ENCODE measurements around the gene CKMT2. TPM values are rescaled to one million over a fixed set of nuclear protein-coding genes. Genes with fewer than 3 reads are reported as not detected.

CKMT2 gene
- total and polyA plus RNA-seq, 9 donors, result 6.2 to 28.3 (median 12.6) TPM

DNA sequence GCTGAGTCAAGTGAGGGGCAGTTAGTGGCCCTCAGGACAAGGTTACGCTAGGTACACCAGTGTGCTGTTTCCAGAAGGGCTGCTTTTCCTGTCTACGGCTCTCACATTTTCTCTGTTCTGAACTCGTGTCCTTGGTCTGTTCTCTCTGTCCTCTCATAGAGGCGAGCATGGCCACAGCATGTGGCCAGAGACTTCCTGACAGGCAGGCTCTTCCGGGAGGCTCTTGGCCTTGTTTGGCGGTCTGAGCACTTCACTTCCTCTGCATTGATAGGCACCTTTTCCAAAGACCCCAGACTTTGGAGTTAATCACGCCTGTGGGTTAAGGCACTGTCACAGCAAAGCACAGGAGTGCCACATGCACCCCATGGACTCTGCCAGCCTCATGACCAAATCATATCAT is 1.2 kb downstream of the CKMT2 start:
- DNase-seq, result peak in 1 of 5 donors; percentile 30
- peak overlapping the region; percentile 10 to 90 for H3K27ac ChIP-seq

GRCh38 chr5:81234801-81235200 is 1.7 kb downstream of the CKMT2 start:
- Histone ChIP-seq H3K27ac (peak overlapping the region; percentile 10 to 90), H3K4me3 (no peak overlapping the region), H3K36me3 (no peaks in the 10 kb centered on the region), H3K9me3 (no peaks in the 10 kb centered on the region), H3K4me1 (ENCODE audit: insufficient read depth) (peaks cover 24% of the 10 kb centered on the region), H3K27me3 (no peaks in the 10 kb centered on the region)
- WGBS, 3 donors, result 46 to 61% (median 59%) methylated on average over 3 of the region's 3 CpGs
- TF ChIP-seq EP300 (IDR thresholded peaks at IDR 0.05) (no peak), POLR2A (IDR thresholded peaks at IDR 0.05) (no peak)
- TF ChIP-seq, protein P1, sequence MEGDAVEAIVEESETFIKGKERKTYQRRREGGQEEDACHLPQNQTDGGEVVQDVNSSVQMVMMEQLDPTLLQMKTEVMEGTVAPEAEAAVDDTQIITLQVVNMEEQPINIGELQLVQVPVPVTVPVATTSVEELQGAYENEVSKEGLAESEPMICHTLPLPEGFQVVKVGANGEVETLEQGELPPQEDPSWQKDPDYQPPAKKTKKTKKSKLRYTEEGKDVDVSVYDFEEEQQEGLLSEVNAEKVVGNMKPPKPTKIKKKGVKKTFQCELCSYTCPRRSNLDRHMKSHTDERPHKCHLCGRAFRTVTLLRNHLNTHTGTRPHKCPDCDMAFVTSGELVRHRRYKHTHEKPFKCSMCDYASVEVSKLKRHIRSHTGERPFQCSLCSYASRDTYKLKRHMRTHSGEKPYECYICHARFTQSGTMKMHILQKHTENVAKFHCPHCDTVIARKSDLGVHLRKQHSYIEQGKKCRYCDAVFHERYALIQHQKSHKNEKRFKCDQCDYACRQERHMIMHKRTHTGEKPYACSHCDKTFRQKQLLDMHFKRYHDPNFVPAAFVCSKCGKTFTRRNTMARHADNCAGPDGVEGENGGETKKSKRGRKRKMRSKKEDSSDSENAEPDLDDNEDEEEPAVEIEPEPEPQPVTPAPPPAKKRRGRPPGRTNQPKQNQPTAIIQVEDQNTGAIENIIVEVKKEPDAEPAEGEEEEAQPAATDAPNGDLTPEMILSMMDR (IDR thresholded peaks at IDR 0.05), result no peak
- peak in 2 of 5 donors; percentile 29 to 30 for DNase-seq
- intact Hi-C loops (cut with DNase I), result loop anchor here in 1 of 4 donors (10.0 kb wide), 1 partner anchor 60 kb away; no protein-coding TSS in a partner anchor

More for the DNA sequence above, 1.2 kb downstream of the CKMT2 start:
- no peaks in the 10 kb centered on the region for H3K36me3 ChIP-seq
- TF ChIP-seq POLR2A (IDR thresholded peaks at IDR 0.05), result no peak
- TF ChIP-seq, protein P1 (IDR thresholded peaks at IDR 0.05), result no peak
- no peak for TF ChIP-seq EP300 (IDR thresholded peaks at IDR 0.05)
- 54 to 62% (median 58%) methylated on average over 7 of the region's 7 CpGs for WGBS, 3 donors
- intact Hi-C loops (cut with DNase I), result loop anchor here in 1 of 4 donors (10.0 kb wide), 1 partner anchor 61 kb away; no protein-coding TSS in a partner anchor
- peaks cover 24% of the 10 kb centered on the region for H3K4me1 ChIP-seq (ENCODE audit: insufficient read depth)
- no peaks in the 10 kb centered on the region for H3K9me3 ChIP-seq
- no peak overlapping the region for H3K4me3 ChIP-seq
- no peaks in the 10 kb centered on the region for H3K27me3 ChIP-seq

- H3K27ac ChIP-seq, result peak overlapping the region; percentile 7 to 90
- 16 to 27% (median 21%) methylated on average over 10 of the region's 10 CpGs for WGBS, 3 donors
These were observed 2.4 kb downstream of the CKMT2 start for GRCh38 chr5:81235287-81236072.

GRCh38 chr5:81238460-81238859 is 5.3 kb downstream of the CKMT2 start:
- intact Hi-C loops (cut with DNase I), result loop anchor here in 1 of 4 donors (10.0 kb wide), 1 partner anchor 56 kb away; no protein-coding TSS in a partner anchor
- Histone ChIP-seq H3K36me3 (no peaks in the 10 kb centered on the region), H3K27ac (no peak overlapping the region), H3K4me3 (no peak overlapping the region), H3K4me1 (ENCODE audit: insufficient read depth) (peaks cover 25% of the 10 kb centered on the region), H3K27me3 (no peaks in the 10 kb centered on the region), H3K9me3 (no peaks in the 10 kb centered on the region)
- DNase-seq, result no peak
- TF ChIP-seq, protein P1 (IDR thresholded peaks at IDR 0.05), result no peak
- TF ChIP-seq EP300 (IDR thresholded peaks at IDR 0.05) (no peak), POLR2A (IDR thresholded peaks at IDR 0.05) (no peak)
- 90 to 94% (median 93%) methylated on average over 4 of the region's 4 CpGs for WGBS, 3 donors

More at GRCh38 chr5:81235287-81236072, 2.4 kb downstream of the CKMT2 start:
- peak; percentile 54 to 77 (median 71) for DNase-seq
- peaks cover 24% of the 10 kb centered on the region for H3K4me1 ChIP-seq (ENCODE audit: insufficient read depth)
- TF ChIP-seq POLR2A (IDR thresholded peaks at IDR 0.05) (no peak), EP300 (IDR thresholded peaks at IDR 0.05) (no peak)
- TF ChIP-seq, protein P1 (IDR thresholded peaks at IDR 0.05), result no peak
- intact Hi-C loops (cut with DNase I), result loop anchor here in 1 of 4 donors (10.0 kb wide), 1 partner anchor 59 kb away; no protein-coding TSS in a partner anchor
- H3K9me3 ChIP-seq, result no peaks in the 10 kb centered on the region
- H3K4me3 ChIP-seq, result no peak overlapping the region
- no peaks in the 10 kb centered on the region for H3K27me3 ChIP-seq
- H3K36me3 ChIP-seq, result no peaks in the 10 kb centered on the region

All from ovary (tissue), 9 donors.